K562 (cell line): ENCODE results near the gene FAM83E. TPM values are rescaled to one million over a fixed set of nuclear protein-coding genes. Genes with fewer than 3 reads are reported as not detected.

Source experiments
- BCOR ChIP-seq: fragments of 450-650 bp; IDR thresholded peaks from 2 replicates; pipeline ENCODE4 v1.6.1; 2016
- BRD4 ChIP-seq: fragments of 200-600 bp; sonication (generic); IDR thresholded peaks from 2 replicates; pipeline ENCODE4 v1.6.1; 2017; ENCODE audit warnings: inconsistent platforms
- CREM ChIP-seq: IDR thresholded peaks from 2 replicates; pipeline ENCODE4 v1.6.1; 2014; ENCODE audit warnings: antibody characterized with exemption, low read depth
- CXXC5 ChIP-seq: fragments of 250-450 bp; sonication (Bioruptor Pico); IDR thresholded peaks from 2 replicates; pipeline ENCODE4 v1.8.0; 2022; ENCODE audit warnings: inconsistent platforms, mild to moderate bottlenecking, moderate library complexity
- HOXB6 ChIP-seq: fragments of 250-450 bp; sonication (Bioruptor Pico); IDR thresholded peaks from 2 replicates; pipeline ENCODE4 v1.5.1; 2022; ENCODE audit warnings: mild to moderate bottlenecking, borderline replicate concordance
- KAT2B ChIP-seq: IDR thresholded peaks from one replicate; pipeline ENCODE4 v1.6.1; 2012; ENCODE audit warnings: low read depth, mild to moderate bottlenecking, control low read depth, inconsistent platforms, low read length, moderate library complexity
- KDM1A ChIP-seq, 2 experiments: fragments of 450-650 bp; IDR thresholded peaks; 2 replicates each; pipeline ENCODE4 v1.6.1; 2016; ENCODE audit warnings: mild to moderate bottlenecking in 2 of 2
- KLF1 ChIP-seq: fragments of 450-650 bp; IDR thresholded peaks from 2 replicates; pipeline ENCODE4 v1.6.1; 2016; ENCODE audit warnings: missing genetic modification characterization, missing compliant biosample characterization
- SIX5 ChIP-seq, 2 experiments: IDR thresholded peaks; 2 replicates each; pipeline ENCODE4 v1.6.1; 2011; ENCODE audit warnings: low read length in 2 of 2, borderline replicate concordance in 1 of 2, low read depth in 1 of 2, mild to moderate bottlenecking in 1 of 2, moderate library complexity in 1 of 2; ENCODE audit not compliant: insufficient read depth in 1 of 2
- TCFL5 ChIP-seq: fragments of 250-450 bp; sonication (Bioruptor Pico); conservative IDR thresholded peaks from 2 replicates; pipeline ENCODE4 v1.6.1; 2021; ENCODE audit warnings: mild to moderate bottlenecking, moderate library complexity, matching md5 sums
- ZFX ChIP-seq: sonication (generic); formaldehyde crosslinking; IDR thresholded peaks from 2 replicates; pipeline ENCODE4 v1.8.0; 2022; ENCODE audit warnings: mild to moderate bottlenecking, missing genetic modification reagents, moderate library complexity
- ZNF384 ChIP-seq: IDR thresholded peaks from 2 replicates; pipeline ENCODE4 v1.6.1; 2012; ENCODE audit warnings: low read depth, low read length, improper control_type of control experiment
- polyA plus RNA-seq, 8 experiments: library from polyadenylated mRNA; depleted of rRNA in 4 of 8; stranded (reverse) in 5 of 8; unstranded in 3 of 8; fragments of >200 nt; fragmentation: Nextera tagmentation in 2 of 8; fragmentation: Illumina TruSeq in 1 of 8; extraction: Ambion mirVana in 2 of 8; extraction: Trizol in 1 of 8; gene quantifications; 2 replicates each; pipeline versions ENCODE4 v1.2.1 to v1.2.3, GENCODE V29; 2011 to 2014; ENCODE audit warnings: inconsistent platforms in 1 of 8, missing spikeins in 1 of 8
- total RNA-seq, 7 experiments: library from RNA; depleted of rRNA in 6 of 7; stranded (reverse); fragments of >200 nt in 6 of 7; fragmentation: Illumina TruSeq in 2 of 7; extraction: Trizol in 2 of 7; gene quantifications; 2 replicates each; pipeline versions ENCODE4 v1.2.1 to v1.2.3, GENCODE V29; 2011 to 2021; ENCODE audit warnings: low replicate concordance in 1 of 7
- TF ChIP-seq, protein P1 (sequence below): fragments of 450-650 bp; IDR thresholded peaks from 2 replicates; pipeline ENCODE4 v1.6.1; 2016; ENCODE audit warnings: mild to moderate bottlenecking, moderate library complexity
- TF ChIP-seq, protein P2 (sequence below): fragments of 450-650 bp; conservative IDR thresholded peaks from 2 replicates; pipeline ENCODE4 v1.6.1; 2016; ENCODE audit warnings: missing genetic modification characterization, low read depth, mild to moderate bottlenecking, control low read depth, missing compliant biosample characterization

FAM83E gene
- total and polyA plus RNA-seq, 9 of the 15 experiments (the other 6 are each of a cell fraction or from before 2014, with no cell fraction given), result 0.15 to 0.87 (median 0.29) TPM; not detected in 4

DNA sequence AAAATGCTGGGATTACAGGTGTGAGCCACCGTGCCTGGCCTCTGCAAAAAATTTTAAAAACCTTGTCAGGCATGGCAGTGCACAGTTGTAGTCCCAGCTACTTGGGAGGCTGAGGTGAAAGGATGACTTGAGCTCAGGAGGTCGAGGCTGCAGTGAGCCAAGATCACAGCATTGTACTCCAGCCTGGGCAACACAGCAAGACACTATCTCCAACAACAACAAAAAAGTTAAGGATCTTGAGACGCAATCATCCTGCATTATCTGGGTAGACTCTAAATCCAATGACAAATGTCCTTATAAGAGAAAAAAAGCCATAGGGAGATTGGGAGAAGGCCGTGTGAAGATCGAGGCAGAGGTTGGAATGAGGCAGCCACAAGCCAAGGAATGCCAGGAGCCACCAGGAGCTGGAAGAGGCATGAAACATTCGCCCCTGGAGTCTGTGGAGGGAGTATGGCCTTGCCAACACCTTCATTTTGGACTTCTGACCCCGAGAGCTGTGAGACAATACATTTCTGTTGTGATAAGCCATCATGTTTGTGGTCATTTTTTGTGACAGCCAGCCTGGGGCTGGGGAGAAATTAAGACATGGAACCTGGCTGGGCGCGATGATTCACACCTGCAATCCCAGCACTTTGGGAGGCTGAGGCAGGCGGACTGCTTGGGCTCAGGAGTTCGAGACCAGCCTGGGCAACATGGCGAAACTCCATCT is 36.3 kb upstream of the FAM83E start (continued):
- TF ChIP-seq, protein P1, sequence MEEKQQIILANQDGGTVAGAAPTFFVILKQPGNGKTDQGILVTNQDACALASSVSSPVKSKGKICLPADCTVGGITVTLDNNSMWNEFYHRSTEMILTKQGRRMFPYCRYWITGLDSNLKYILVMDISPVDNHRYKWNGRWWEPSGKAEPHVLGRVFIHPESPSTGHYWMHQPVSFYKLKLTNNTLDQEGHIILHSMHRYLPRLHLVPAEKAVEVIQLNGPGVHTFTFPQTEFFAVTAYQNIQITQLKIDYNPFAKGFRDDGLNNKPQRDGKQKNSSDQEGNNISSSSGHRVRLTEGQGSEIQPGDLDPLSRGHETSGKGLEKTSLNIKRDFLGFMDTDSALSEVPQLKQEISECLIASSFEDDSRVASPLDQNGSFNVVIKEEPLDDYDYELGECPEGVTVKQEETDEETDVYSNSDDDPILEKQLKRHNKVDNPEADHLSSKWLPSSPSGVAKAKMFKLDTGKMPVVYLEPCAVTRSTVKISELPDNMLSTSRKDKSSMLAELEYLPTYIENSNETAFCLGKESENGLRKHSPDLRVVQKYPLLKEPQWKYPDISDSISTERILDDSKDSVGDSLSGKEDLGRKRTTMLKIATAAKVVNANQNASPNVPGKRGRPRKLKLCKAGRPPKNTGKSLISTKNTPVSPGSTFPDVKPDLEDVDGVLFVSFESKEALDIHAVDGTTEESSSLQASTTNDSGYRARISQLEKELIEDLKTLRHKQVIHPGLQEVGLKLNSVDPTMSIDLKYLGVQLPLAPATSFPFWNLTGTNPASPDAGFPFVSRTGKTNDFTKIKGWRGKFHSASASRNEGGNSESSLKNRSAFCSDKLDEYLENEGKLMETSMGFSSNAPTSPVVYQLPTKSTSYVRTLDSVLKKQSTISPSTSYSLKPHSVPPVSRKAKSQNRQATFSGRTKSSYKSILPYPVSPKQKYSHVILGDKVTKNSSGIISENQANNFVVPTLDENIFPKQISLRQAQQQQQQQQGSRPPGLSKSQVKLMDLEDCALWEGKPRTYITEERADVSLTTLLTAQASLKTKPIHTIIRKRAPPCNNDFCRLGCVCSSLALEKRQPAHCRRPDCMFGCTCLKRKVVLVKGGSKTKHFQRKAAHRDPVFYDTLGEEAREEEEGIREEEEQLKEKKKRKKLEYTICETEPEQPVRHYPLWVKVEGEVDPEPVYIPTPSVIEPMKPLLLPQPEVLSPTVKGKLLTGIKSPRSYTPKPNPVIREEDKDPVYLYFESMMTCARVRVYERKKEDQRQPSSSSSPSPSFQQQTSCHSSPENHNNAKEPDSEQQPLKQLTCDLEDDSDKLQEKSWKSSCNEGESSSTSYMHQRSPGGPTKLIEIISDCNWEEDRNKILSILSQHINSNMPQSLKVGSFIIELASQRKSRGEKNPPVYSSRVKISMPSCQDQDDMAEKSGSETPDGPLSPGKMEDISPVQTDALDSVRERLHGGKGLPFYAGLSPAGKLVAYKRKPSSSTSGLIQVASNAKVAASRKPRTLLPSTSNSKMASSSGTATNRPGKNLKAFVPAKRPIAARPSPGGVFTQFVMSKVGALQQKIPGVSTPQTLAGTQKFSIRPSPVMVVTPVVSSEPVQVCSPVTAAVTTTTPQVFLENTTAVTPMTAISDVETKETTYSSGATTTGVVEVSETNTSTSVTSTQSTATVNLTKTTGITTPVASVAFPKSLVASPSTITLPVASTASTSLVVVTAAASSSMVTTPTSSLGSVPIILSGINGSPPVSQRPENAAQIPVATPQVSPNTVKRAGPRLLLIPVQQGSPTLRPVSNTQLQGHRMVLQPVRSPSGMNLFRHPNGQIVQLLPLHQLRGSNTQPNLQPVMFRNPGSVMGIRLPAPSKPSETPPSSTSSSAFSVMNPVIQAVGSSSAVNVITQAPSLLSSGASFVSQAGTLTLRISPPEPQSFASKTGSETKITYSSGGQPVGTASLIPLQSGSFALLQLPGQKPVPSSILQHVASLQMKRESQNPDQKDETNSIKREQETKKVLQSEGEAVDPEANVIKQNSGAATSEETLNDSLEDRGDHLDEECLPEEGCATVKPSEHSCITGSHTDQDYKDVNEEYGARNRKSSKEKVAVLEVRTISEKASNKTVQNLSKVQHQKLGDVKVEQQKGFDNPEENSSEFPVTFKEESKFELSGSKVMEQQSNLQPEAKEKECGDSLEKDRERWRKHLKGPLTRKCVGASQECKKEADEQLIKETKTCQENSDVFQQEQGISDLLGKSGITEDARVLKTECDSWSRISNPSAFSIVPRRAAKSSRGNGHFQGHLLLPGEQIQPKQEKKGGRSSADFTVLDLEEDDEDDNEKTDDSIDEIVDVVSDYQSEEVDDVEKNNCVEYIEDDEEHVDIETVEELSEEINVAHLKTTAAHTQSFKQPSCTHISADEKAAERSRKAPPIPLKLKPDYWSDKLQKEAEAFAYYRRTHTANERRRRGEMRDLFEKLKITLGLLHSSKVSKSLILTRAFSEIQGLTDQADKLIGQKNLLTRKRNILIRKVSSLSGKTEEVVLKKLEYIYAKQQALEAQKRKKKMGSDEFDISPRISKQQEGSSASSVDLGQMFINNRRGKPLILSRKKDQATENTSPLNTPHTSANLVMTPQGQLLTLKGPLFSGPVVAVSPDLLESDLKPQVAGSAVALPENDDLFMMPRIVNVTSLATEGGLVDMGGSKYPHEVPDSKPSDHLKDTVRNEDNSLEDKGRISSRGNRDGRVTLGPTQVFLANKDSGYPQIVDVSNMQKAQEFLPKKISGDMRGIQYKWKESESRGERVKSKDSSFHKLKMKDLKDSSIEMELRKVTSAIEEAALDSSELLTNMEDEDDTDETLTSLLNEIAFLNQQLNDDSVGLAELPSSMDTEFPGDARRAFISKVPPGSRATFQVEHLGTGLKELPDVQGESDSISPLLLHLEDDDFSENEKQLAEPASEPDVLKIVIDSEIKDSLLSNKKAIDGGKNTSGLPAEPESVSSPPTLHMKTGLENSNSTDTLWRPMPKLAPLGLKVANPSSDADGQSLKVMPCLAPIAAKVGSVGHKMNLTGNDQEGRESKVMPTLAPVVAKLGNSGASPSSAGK, result no peak
- TF ChIP-seq HOXB6 (CRISPR knock-in tag), result no peak
- TF ChIP-seq BCOR, result peak; percentile 84
- TF ChIP-seq ZFX, result peak; percentile 23; the same call in 1 of the 2 replicates
- no peak for TF ChIP-seq KAT2B
- TF ChIP-seq SIX5 (IDR thresholded peaks at IDR 0.05; ENCODE audit: borderline replicate concordance in 1 of 2, insufficient read depth in 1 of 2, low read depth in 1 of 2, low read length in 2 of 2), result no peak
- no peak for TF ChIP-seq TCFL5 (CRISPR knock-in tag)
- TF ChIP-seq CXXC5 (CRISPR knock-in tag), result no peak
- TF ChIP-seq KDM1A (IDR thresholded peaks at IDR 0.05), result 0 out of 4 replicates have a peak, but pooled peaks of 1 of the 2 experiments have one; percentile 43
- 0 out of 2 replicates have a peak, but pooled peaks have one; percentile 5 for TF ChIP-seq ZNF384
- TF ChIP-seq, protein P2, sequence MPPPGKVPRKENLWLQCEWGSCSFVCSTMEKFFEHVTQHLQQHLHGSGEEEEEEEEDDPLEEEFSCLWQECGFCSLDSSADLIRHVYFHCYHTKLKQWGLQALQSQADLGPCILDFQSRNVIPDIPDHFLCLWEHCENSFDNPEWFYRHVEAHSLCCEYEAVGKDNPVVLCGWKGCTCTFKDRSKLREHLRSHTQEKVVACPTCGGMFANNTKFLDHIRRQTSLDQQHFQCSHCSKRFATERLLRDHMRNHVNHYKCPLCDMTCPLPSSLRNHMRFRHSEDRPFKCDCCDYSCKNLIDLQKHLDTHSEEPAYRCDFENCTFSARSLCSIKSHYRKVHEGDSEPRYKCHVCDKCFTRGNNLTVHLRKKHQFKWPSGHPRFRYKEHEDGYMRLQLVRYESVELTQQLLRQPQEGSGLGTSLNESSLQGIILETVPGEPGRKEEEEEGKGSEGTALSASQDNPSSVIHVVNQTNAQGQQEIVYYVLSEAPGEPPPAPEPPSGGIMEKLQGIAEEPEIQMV (tag), result no peak
- no peak for TF ChIP-seq BRD4
- peak; percentile 31; the same call in 1 of the 2 replicates for TF ChIP-seq CREM
- TF ChIP-seq KLF1, result no peak
